ENCODE results near the gene GTF3C1.

DNA sequence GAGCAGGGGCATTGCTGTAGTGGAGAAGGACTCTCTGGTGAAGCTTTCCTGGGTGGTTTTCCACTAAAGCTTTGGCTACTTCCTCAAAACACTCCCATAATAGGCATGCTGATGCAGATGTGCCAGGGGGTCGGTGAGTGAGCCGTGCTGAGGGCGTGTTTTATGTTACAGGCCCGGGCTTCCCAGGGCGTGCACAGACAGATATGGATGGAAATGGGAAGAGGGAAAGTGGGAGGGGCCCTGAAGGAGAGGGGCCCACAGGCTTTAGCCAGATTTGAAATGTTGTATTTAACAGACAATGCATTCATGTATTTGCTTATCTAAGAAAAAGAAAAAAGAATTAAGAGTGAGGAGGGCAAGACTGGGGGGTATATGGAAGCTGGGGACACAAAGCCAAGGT, 91.5 kb downstream of the GTF3C1 start:
- no peak for TF ChIP-seq ZFP3 (CRISPR knock-in tag; IDR thresholded peaks at IDR 0.05)
- no peak for TF ChIP-seq CSRNP3 (CRISPR knock-in tag; IDR thresholded peaks at IDR 0.05)
- TF ChIP-seq PATZ1 (CRISPR knock-in tag; IDR thresholded peaks at IDR 0.05; ENCODE audit: borderline replicate concordance), result no peak
- TF ChIP-seq, protein P1, sequence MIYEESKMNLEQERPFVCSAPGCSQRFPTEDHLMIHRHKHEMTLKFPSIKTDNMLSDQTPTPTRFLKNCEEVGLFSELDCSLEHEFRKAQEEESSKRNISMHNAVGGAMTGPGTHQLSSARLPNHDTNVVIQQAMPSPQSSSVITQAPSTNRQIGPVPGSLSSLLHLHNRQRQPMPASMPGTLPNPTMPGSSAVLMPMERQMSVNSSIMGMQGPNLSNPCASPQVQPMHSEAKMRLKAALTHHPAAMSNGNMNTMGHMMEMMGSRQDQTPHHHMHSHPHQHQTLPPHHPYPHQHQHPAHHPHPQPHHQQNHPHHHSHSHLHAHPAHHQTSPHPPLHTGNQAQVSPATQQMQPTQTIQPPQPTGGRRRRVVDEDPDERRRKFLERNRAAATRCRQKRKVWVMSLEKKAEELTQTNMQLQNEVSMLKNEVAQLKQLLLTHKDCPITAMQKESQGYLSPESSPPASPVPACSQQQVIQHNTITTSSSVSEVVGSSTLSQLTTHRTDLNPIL (CRISPR knock-in tag; IDR thresholded peaks at IDR 0.05; ENCODE audit: low read depth), result no peak
- TF ChIP-seq OSR1 (CRISPR knock-in tag; IDR thresholded peaks at IDR 0.05), result no peak
